Measurements from ENCODE around the gene AIM2. TPM values are rescaled to one million over a fixed set of nuclear protein-coding genes. Genes with fewer than 3 reads are reported as not detected.

Gene AIM2
- total and polyA plus RNA-seq, 2 of the 13 experiments (the other 11 are each of a cell fraction or from before 2014, with no cell fraction given) = not detected

GRCh38 chr1:159058751-159059150, 17.8 kb downstream of the AIM2 start:
- in situ Hi-C loops (cut with HindIII; ENCODE audit: extremely low pct_ligation_motif_present, low pct_unique_long_range_greater_than_20kb) = no loop called here
- no peak for FAIRE-seq

More at GRCh38 chr1:159058751-159059150, 17.8 kb downstream of the AIM2 start:
- ATAC-seq = no peak
- no peaks in the 10 kb centered on the region for H3K36me3 ChIP-seq (replicated peaks in 1 of 2; ENCODE audit: control insufficient read depth in 1 of 2, insufficient read depth in 2 of 2, low read length in 2 of 2)
- CTCF ChIA-PET (ENCODE audit: low intra/inter-chr PET ratio, low total read pairs) = no interaction called here
- H3K27ac ChIP-seq (ENCODE audit: extremely low read length, insufficient read depth, low read length) = no peak overlapping the region
- H3K27me3 ChIP-seq (ENCODE audit: control insufficient read depth in 1 of 2, insufficient read depth in 2 of 2, low read length in 2 of 2) = peaks cover 0 to 4% of the 10 kb centered on the region in 2 experiments; a peak in 1 of 5 replicates
- no peaks in the 10 kb centered on the region for H4K20me1 ChIP-seq (ENCODE audit: insufficient read depth, low read length)
- no peaks in the 10 kb centered on the region for H3K4me1 ChIP-seq (ENCODE audit: insufficient read depth, low read length)
- H3K9me3 ChIP-seq (ENCODE audit: low read length) = no peaks in the 10 kb centered on the region
- H3K4me3 ChIP-seq (replicated peaks in 1 of 3; ENCODE audit: insufficient read depth in 1 of 3, low read depth in 2 of 3, low read length in 3 of 3) = no peak overlapping the region
- TF ChIP-seq ZNF441 (CRISPR knock-in tag; IDR thresholded peaks at IDR 0.05; ENCODE audit: borderline replicate concordance) (no peak), ZNF816 (CRISPR knock-in tag; IDR thresholded peaks at IDR 0.05; ENCODE audit: borderline replicate concordance) (no peak), NBN (conservative IDR thresholded peaks at IDR 0.05) (no peak), ELK4 (CRISPR knock-in tag; IDR thresholded peaks at IDR 0.05; ENCODE audit: borderline replicate concordance) (no peak), MED8 (CRISPR knock-in tag; IDR thresholded peaks at IDR 0.05; ENCODE audit: insufficient replicate concordance) (no peak), ZNF512B (CRISPR knock-in tag; IDR thresholded peaks at IDR 0.05; ENCODE audit: borderline replicate concordance) (no peak)
- no peak overlapping the region for H3K4me2 ChIP-seq (ENCODE audit: low read depth, low read length)
- no peak overlapping the region for H3K9ac ChIP-seq (ENCODE audit: insufficient read depth, low read depth, low read length)
- POLR2A ChIA-PET = no interaction called here
- intact Hi-C loops (cut with micrococcal nuclease; ENCODE audit: unreplicated experiment) = no loop called here
- WGBS (ENCODE audit: low lambda C conversion rate) = 16% methylated on average over 7 of the region's 7 CpGs
- DNase-seq (ENCODE audit: low spot score) = no peak
- no TSS peak for BruUV-seq (replicated peaks)
- H3K79me2 ChIP-seq (ENCODE audit: insufficient read depth, low read length) = no peaks in the 10 kb centered on the region
- H2AFZ ChIP-seq (ENCODE audit: low read length) = no peak overlapping the region
